Bronchial epithelial cell (primary cell): ENCODE measurements around the gene RAB7B. TPM values are rescaled to one million over a fixed set of nuclear protein-coding genes. Genes with fewer than 3 reads are reported as not detected.
A peak's percentile ranks its signal among the peaks of the same experiment; 100 is the strongest.

Experiments used
- DNase-seq: peaks from one replicate; pipeline ENCODE4 v3.0.0-alpha.2; 2010; ENCODE audit warnings: low read depth
- FAIRE-seq: peaks from 2 replicates; lab custom pipeline; 2011; peaks lifted over from hg19 to GRCh38; lab: Jason Lieb, UNC
- H3K27me3 ChIP-seq: 2 replicates; pipeline ENCODE4 v1.5.1; 2011; ENCODE audit warnings: low read length; ENCODE audit not compliant: control insufficient read depth, insufficient read depth
- H3K36me3 ChIP-seq: 2 replicates; pipeline ENCODE4 v1.5.1; 2011; ENCODE audit warnings: low read length; ENCODE audit not compliant: control insufficient read depth, insufficient read depth
- H3K4me3 ChIP-seq: 2 replicates; pipeline ENCODE4 v1.5.1; 2011; ENCODE audit warnings: mild to moderate bottlenecking, low read depth, low read length, control low read depth
- total RNA-seq: library from RNA; depleted of rRNA; stranded (reverse); fragments of >200 nt; gene quantifications from 2 replicates; pipeline ENCODE4 v1.2.1, GENCODE V29; 2014
- TF ChIP-seq, protein P1 (sequence below): IDR thresholded peaks from 2 replicates; pipeline ENCODE4 v1.5.1; 2011; ENCODE audit warnings: mild to moderate bottlenecking, moderate library complexity, low read length, control low read depth, inconsistent platforms; ENCODE audit not compliant: insufficient read depth, severe bottlenecking

Gene RAB7B
- total RNA-seq, 1 donor from 2014 or later: 2.9 TPM

DNA sequence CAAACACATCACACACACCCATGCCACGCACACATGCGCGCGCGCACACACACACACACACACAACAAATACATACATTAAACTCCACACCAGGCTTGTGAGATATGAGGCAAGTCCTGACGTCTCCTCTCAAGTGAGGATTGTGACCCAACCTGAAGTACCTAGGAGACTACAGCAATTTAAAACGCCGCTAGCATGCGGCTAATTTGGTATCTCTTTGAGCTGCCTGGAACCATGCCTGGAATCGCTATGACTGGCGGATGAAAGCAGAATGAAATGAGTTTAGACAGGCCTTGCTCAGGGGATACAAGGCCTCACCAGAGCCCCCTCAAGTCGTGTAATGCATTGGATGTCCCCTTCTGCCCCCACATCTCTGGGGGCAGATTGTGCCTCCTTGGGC lies 1.6 kb upstream of the RAB7B start:
- no peaks in the 10 kb centered on the region for H3K27me3 ChIP-seq
- peaks cover 3% of the 10 kb centered on the region for H3K36me3 ChIP-seq
- H3K4me3 ChIP-seq: no peak overlapping the region
- peak; percentile 90 for DNase-seq
- FAIRE-seq: no peak
- TF ChIP-seq, protein P1, sequence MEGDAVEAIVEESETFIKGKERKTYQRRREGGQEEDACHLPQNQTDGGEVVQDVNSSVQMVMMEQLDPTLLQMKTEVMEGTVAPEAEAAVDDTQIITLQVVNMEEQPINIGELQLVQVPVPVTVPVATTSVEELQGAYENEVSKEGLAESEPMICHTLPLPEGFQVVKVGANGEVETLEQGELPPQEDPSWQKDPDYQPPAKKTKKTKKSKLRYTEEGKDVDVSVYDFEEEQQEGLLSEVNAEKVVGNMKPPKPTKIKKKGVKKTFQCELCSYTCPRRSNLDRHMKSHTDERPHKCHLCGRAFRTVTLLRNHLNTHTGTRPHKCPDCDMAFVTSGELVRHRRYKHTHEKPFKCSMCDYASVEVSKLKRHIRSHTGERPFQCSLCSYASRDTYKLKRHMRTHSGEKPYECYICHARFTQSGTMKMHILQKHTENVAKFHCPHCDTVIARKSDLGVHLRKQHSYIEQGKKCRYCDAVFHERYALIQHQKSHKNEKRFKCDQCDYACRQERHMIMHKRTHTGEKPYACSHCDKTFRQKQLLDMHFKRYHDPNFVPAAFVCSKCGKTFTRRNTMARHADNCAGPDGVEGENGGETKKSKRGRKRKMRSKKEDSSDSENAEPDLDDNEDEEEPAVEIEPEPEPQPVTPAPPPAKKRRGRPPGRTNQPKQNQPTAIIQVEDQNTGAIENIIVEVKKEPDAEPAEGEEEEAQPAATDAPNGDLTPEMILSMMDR: no peak

DNA sequence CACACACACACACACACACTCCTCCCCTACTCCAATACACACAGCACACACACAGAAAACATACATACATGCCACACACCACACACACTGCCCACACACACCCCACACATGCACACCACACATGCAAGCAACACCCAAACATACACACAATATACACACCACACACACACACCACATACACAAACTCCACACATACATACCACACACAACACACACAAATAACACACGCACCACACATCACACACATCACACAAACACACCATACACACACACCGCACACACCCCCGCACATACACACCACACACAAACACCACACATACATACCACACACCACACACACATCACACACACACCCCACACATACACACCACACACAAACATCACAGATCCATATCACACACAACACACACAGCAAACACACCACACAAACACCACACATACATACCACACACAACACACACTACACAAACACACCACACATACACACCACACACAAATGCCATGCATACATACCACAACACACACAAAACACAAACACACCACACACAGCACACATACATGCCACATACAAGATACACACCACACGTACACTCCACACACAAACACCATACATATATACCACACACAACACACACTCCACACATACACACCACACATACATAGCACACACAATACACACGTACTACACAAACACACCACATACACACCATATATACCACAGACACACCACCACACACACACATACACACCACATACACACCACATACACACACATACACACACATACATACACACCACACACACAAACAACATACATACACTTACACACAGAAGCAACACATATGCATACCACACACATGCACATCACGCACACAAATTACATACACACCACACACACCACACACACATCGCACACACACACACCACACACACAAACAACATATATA lies 932 bp upstream of the RAB7B start:
- H3K27me3 ChIP-seq: no peaks in the 10 kb centered on the region
- H3K4me3 ChIP-seq: no peak overlapping the region
- no peak for FAIRE-seq
- DNase-seq: peak; percentile 3
- peaks cover 3% of the 10 kb centered on the region for H3K36me3 ChIP-seq
- TF ChIP-seq, protein P1: no peak

DNA sequence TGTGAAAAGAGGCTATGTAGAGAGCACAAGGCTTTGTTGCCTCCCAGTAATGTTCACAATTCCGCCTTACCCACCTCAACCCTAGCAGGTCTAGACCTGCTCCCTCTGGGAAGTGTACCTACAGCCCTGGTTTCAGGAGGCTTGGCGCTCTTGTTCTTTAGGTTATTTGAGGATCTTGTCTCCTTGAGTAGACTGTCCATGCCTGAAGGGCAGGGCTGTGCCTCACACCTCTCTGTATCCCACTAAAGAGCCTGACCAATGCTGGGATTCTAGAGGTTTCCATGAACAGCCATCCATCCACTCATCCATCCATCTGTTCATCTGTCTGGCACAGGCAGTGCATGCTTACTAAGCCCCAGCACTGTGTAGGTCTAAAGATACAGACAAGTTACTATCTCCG lies 1.0 kb downstream of the RAB7B start:
- DNase-seq (peak; percentile 88), FAIRE-seq (no peak)
- peak overlapping the region; percentile 54 for H3K4me3 ChIP-seq
- TF ChIP-seq, protein P1: no peak
- no peaks in the 10 kb centered on the region for H3K27me3 ChIP-seq
- H3K36me3 ChIP-seq: peaks cover 5% of the 10 kb centered on the region

DNA sequence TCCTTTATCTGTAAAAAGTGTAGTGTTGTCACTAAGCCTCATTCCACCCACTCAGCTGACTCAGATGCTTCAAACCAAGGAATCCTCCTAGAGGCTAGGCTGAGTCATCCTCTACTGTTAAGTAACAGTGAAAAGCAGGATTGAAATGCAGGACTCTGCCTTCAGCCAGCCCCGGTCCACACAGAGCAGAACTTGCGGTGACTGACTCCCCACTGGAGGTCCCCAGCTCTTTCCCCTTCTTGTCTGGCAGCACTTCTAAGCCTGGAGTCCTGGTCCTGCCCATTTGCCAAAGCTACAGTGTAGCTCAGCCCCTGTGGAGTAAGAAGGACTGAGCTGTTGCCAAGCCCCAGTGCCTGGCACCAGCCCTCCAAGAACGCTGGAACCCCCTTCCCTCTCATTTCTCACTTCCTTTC lies 1.7 kb downstream of the RAB7B start:
- Histone ChIP-seq H3K36me3 (peaks cover 8% of the 10 kb centered on the region), H3K27me3 (no peaks in the 10 kb centered on the region), H3K4me3 (peak overlapping the region; percentile 54)
- FAIRE-seq (no peak), DNase-seq (peak; percentile 98)
- TF ChIP-seq, protein P1: no peak

DNA sequence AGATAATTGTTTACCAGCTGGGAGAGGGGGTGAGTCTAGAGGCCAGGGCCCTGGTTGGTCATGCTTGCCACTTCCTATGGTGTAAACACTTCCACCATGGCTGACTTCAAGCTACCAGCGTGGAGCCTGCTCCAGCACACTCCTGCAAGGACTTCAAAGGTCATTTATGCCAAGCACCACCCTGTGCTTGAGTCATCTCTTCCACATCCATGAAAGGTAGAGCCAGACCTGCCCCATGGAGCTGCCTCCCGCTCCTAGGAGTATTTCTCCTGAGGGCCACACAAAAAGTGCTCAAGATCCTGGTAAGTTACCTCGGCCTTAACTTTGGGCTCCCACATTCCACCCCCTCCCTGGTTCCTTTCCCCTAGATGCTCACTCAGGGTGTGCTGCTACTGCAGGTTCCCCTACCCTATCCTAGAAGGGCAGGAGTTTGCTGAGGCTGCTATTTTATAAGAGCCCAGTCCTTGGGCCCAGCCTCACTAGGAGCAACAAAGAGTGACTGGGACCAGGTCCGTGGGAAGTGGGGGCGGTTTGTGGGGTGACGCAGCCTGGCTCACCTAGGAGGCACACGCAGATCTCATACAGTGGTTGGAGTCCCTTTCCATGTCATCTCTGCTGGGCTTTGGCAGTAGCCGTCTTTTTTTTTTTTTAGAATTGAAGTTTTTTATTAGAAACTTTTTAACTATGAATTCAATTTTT lies 2.4 kb downstream of the RAB7B start:
- TF ChIP-seq, protein P1: no peak
- no peak overlapping the region for H3K4me3 ChIP-seq
- H3K27me3 ChIP-seq: no peaks in the 10 kb centered on the region
- FAIRE-seq: no peak
- DNase-seq: peak; percentile 31
- H3K36me3 ChIP-seq: peaks cover 8% of the 10 kb centered on the region
